OCI-LY7 (cell line): ENCODE measurements around the gene COL8A2.

ENCODE experiments used
- EZH2phosphoT487 ChIP-seq: fragments of 200-600 bp; sonication (generic); IDR thresholded peaks from 2 replicates; pipeline ENCODE4 v1.6.1; 2018; ENCODE audit warnings: low read depth, borderline replicate concordance, mild to moderate bottlenecking, mixed run types, antibody characterized with exemption, low read length, moderate library complexity, mixed read lengths
- TF ChIP-seq, protein P1 (sequence below): fragments of 200-600 bp; sonication (generic); conservative IDR thresholded peaks from 2 replicates; pipeline ENCODE4 v1.5.1; 2014; ENCODE audit warnings: mild to moderate bottlenecking, antibody characterized with exemption, low read length, moderate library complexity, mixed read lengths

DNA sequence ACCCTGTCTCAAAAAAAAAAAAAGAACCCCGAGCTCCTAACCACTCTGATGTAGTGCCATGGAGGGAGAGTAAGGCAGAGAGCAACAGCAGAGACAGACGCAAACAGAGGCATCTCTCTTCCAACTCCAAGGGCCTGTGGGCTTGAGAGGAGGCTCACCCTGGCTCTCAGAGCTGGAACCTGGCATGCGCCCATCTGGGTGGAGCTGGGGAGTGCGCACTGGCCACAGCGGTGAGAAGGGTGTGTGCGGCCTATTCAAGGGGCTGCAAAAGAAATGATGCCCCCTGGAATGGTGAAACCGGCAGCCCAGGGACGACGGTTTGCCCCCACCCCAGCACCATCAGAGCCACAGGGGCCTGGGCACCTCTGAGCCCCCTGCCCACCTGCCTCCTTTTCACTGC, 17.6 kb downstream of the COL8A2 start:
- TF ChIP-seq, protein P1, sequence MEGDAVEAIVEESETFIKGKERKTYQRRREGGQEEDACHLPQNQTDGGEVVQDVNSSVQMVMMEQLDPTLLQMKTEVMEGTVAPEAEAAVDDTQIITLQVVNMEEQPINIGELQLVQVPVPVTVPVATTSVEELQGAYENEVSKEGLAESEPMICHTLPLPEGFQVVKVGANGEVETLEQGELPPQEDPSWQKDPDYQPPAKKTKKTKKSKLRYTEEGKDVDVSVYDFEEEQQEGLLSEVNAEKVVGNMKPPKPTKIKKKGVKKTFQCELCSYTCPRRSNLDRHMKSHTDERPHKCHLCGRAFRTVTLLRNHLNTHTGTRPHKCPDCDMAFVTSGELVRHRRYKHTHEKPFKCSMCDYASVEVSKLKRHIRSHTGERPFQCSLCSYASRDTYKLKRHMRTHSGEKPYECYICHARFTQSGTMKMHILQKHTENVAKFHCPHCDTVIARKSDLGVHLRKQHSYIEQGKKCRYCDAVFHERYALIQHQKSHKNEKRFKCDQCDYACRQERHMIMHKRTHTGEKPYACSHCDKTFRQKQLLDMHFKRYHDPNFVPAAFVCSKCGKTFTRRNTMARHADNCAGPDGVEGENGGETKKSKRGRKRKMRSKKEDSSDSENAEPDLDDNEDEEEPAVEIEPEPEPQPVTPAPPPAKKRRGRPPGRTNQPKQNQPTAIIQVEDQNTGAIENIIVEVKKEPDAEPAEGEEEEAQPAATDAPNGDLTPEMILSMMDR: no peak
- no peak for TF ChIP-seq EZH2phosphoT487
